Skin of body (tissue), 3 donors: ENCODE measurements around the gene MAPKAP1. TPM values are rescaled to one million over a fixed set of nuclear protein-coding genes. Genes with fewer than 3 reads are reported as not detected.

Experiments used
- DNase-seq: peaks from one replicate; lab custom pipeline; 2025; lab: John Stamatoyannopoulos, UW
- small RNA-seq: library from RNA; depleted of rRNA; stranded (forward); fragments of <200 nt; gene quantifications from one replicate; pipeline ENCODE3, GENCODE V24; 2014; ENCODE audit warnings: low replicate concordance
- total RNA-seq: library from RNA; depleted of rRNA; stranded (reverse); fragments of >200 nt; gene quantifications from one replicate; pipeline ENCODE4 v1.2.3, GENCODE V29; 2014

The MAPKAP1 gene
- total RNA-seq, 1 donor from 2014 or later, result 35.2 TPM

- no peak for DNase-seq
Measured at GRCh38 chr9:125393426-125393825, 313.6 kb downstream of the MAPKAP1 start.

GRCh38 chr9:125391704-125392103 lies 315.3 kb downstream of the MAPKAP1 start:
- no peak for DNase-seq

- no peak for DNase-seq
Measured at GRCh38 chr9:125388978-125389377, 318.0 kb downstream of the MAPKAP1 start.

GRCh38 chr9:125387861-125388524 lies 319.0 kb downstream of the MAPKAP1 start:
- DNase-seq, result no peak

Small RNA genes within 50 kb of the gene (small RNA-seq; reads per million reads assigned to genes)
- not detected for gene RF00017

Other genes starting within 250 kb of the MAPKAP1 start
- 15.3 TPM for gene PBX3, start 40.2 kb upstream of the MAPKAP1 start, total RNA-seq